Colonic mucosa (tissue), 4 donors: ENCODE measurements around the gene EHD1. TPM values are rescaled to one million over a fixed set of nuclear protein-coding genes. Genes with fewer than 3 reads are reported as not detected.

Experiments
- DNase-seq: peaks from one replicate; pipeline ENCODE4 v3.0.0-alpha.2; 2020
- H3K27ac ChIP-seq: fragments of 200-600 bp; one replicate; pipeline ENCODE4 v1.8.0; 2021
- H3K27me3 ChIP-seq: fragments of 200-600 bp; one replicate; pipeline ENCODE4 v1.8.0; 2021
- H3K36me3 ChIP-seq: fragments of 200-600 bp; one replicate; pipeline ENCODE4 v1.8.0; 2021
- H3K4me1 ChIP-seq: fragments of 200-600 bp; one replicate; pipeline ENCODE4 v1.8.0; 2021; ENCODE audit warnings: mild to moderate bottlenecking
- H3K4me3 ChIP-seq: fragments of 200-600 bp; one replicate; pipeline ENCODE4 v1.8.0; 2021
- H3K9ac ChIP-seq, 2 donors: one replicate each; pipeline ENCODE4 v1.7.0; 2013; ENCODE audit warnings: control low read depth in 2 of 2, low read depth in 2 of 2, low read length in 2 of 2
- H3K9me3 ChIP-seq: fragments of 200-600 bp; one replicate; pipeline ENCODE4 v1.8.0; 2021
- CTCF ChIP-seq: fragments of 200-600 bp; IDR thresholded peaks from one replicate; pipeline ENCODE4 v1.8.0; 2022; ENCODE audit warnings: antibody characterized with exemption, mild to moderate bottlenecking
- intact Hi-C: fragments of 100-400 bp; cut with DNase I; formaldehyde crosslinking; loops from one replicate; pipeline ENCODE4 v1.14.1; 2022
- total RNA-seq, 2 donors: library from RNA; stranded (reverse); fragmentation: NEBNext Ultra II Directional in 1 of 2; extraction: Animal tissue kit (Norgen Biotek cat#: 25700) in 1 of 2; gene quantifications; one replicate each; pipeline ENCODE4 v1.2.1, GENCODE V29; 2021
- donor health status: healthy.
- donor health status: DM: no; HTN: no; CAD: no.
- donor health status: DM: no; HTN: no; CAD: no.

Gene EHD1
- total RNA-seq, 2 donors from 2014 or later: 66.5 to 72.3 TPM

- H3K4me1 ChIP-seq: no peaks in the 10 kb centered on the region
- peaks cover 4% of the 10 kb centered on the region for H3K36me3 ChIP-seq
- no peaks in the 10 kb centered on the region for H3K27me3 ChIP-seq
- DNase-seq: no peak
- H3K9ac ChIP-seq: no peak overlapping the region
- H3K27ac ChIP-seq: no peak overlapping the region
- no peak for TF ChIP-seq CTCF
- intact Hi-C loops: no loop called here
- no peak overlapping the region for H3K4me3 ChIP-seq
- H3K9me3 ChIP-seq: no peaks in the 10 kb centered on the region
These were observed 47.0 kb downstream of the EHD1 start for GRCh38 chr11:64831411-64831891.

- peaks cover 4% of the 10 kb centered on the region for H3K36me3 ChIP-seq
These were observed 48.7 kb downstream of the EHD1 start for GRCh38 chr11:64829536-64830251.

GRCh38 chr11:64827451-64827839 is 51.0 kb downstream of the EHD1 start:
- H3K9ac ChIP-seq: no peak overlapping the region
- H3K27me3 ChIP-seq: no peaks in the 10 kb centered on the region
- TF ChIP-seq CTCF: no peak
- DNase-seq: no peak
- no peaks in the 10 kb centered on the region for H3K9me3 ChIP-seq
- H3K4me1 ChIP-seq: no peaks in the 10 kb centered on the region
- H3K27ac ChIP-seq: no peak overlapping the region
- H3K4me3 ChIP-seq: no peak overlapping the region
- no peaks in the 10 kb centered on the region for H3K36me3 ChIP-seq
- intact Hi-C loops: no loop called here

More at GRCh38 chr11:64829536-64830251, 48.7 kb downstream of the EHD1 start:
- intact Hi-C loops: no loop called here
- no peaks in the 10 kb centered on the region for H3K27me3 ChIP-seq
- TF ChIP-seq CTCF: no peak
- no peak overlapping the region for H3K9ac ChIP-seq
- DNase-seq: no peak
- H3K27ac ChIP-seq: no peak overlapping the region
- no peaks in the 10 kb centered on the region for H3K4me1 ChIP-seq
- no peak overlapping the region for H3K4me3 ChIP-seq
- H3K9me3 ChIP-seq: no peaks in the 10 kb centered on the region

- DNase-seq: no peak
- Histone ChIP-seq H3K4me1 (no peaks in the 10 kb centered on the region), H3K36me3 (no peaks in the 10 kb centered on the region), H3K9me3 (no peaks in the 10 kb centered on the region), H3K9ac (no peak overlapping the region), H3K4me3 (no peak overlapping the region), H3K27me3 (no peaks in the 10 kb centered on the region), H3K27ac (no peak overlapping the region)
- intact Hi-C loops: no loop called here
- no peak for TF ChIP-seq CTCF
These were observed 51.6 kb downstream of the EHD1 start for GRCh38 chr11:64826578-64827450.

GRCh38 chr11:64826062-64826461 is 52.4 kb downstream of the EHD1 start:
- Histone ChIP-seq H3K36me3 (no peaks in the 10 kb centered on the region), H3K27ac (no peak overlapping the region), H3K4me1 (no peaks in the 10 kb centered on the region), H3K4me3 (no peak overlapping the region), H3K27me3 (no peaks in the 10 kb centered on the region), H3K9me3 (no peaks in the 10 kb centered on the region), H3K9ac (no peak overlapping the region)
- intact Hi-C loops: no loop called here
- no peak for TF ChIP-seq CTCF
- no peak for DNase-seq
